Measurements from ENCODE around the gene TRAPPC6A. TPM values are rescaled to one million over a fixed set of nuclear protein-coding genes. Genes with fewer than 3 reads are reported as not detected.

TRAPPC6A gene
- total and polyA plus RNA-seq, 2 of the 13 experiments (the other 11 are each of a cell fraction or from before 2014, with no cell fraction given) = 6.5 to 21.0 TPM

DNA sequence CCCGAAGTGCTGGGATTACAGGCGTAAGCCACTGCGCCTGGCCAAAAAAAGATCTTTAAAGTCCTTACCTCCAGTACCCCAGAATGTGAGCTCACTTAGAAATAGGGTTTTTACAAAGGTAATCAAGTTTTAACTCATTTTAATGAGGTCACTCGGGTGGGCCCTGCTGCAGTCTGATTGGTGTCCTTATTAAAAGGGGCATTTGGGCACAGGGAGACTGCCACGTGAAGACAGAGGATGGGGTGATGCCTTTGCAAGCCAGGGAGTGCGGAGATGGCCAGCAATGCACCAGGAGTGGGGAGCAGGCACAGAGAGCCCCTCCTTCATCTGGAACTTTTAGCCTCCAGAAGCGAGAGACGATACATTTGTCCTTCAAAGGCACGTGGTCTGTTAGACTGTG lies 28.9 kb downstream of the TRAPPC6A start:
- Histone ChIP-seq H3K4me3 (replicated peaks in 1 of 3; ENCODE audit: insufficient read depth in 1 of 3, low read depth in 2 of 3, low read length in 3 of 3) (no peak overlapping the region), H3K9ac (ENCODE audit: insufficient read depth, low read depth, low read length) (no peak overlapping the region), H3K36me3 (replicated peaks in 1 of 2; ENCODE audit: control insufficient read depth in 1 of 2, insufficient read depth in 2 of 2, low read length in 2 of 2) (no peaks in the 10 kb centered on the region), H3K9me3 (ENCODE audit: low read length) (no peaks in the 10 kb centered on the region), H2AFZ (ENCODE audit: low read length) (no peak overlapping the region), H3K4me1 (ENCODE audit: insufficient read depth, low read length) (peaks cover 26% of the 10 kb centered on the region), H4K20me1 (ENCODE audit: insufficient read depth, low read length) (no peaks in the 10 kb centered on the region), H3K4me2 (ENCODE audit: low read depth, low read length) (no peak overlapping the region), H3K27me3 (ENCODE audit: control insufficient read depth in 1 of 2, insufficient read depth in 2 of 2, low read length in 2 of 2) (no peaks in the 10 kb centered on the region), H3K79me2 (ENCODE audit: insufficient read depth, low read length) (no peaks in the 10 kb centered on the region), H3K27ac (ENCODE audit: extremely low read length, insufficient read depth, low read length) (no peak overlapping the region)
- CTCF ChIA-PET (ENCODE audit: low intra/inter-chr PET ratio, low total read pairs) = no interaction called here
- no TSS peak for BruUV-seq (replicated peaks)
- no peak for TF ChIP-seq ZNF749 (CRISPR knock-in tag; IDR thresholded peaks at IDR 0.05; ENCODE audit: borderline replicate concordance)
- TF ChIP-seq, protein P1, sequence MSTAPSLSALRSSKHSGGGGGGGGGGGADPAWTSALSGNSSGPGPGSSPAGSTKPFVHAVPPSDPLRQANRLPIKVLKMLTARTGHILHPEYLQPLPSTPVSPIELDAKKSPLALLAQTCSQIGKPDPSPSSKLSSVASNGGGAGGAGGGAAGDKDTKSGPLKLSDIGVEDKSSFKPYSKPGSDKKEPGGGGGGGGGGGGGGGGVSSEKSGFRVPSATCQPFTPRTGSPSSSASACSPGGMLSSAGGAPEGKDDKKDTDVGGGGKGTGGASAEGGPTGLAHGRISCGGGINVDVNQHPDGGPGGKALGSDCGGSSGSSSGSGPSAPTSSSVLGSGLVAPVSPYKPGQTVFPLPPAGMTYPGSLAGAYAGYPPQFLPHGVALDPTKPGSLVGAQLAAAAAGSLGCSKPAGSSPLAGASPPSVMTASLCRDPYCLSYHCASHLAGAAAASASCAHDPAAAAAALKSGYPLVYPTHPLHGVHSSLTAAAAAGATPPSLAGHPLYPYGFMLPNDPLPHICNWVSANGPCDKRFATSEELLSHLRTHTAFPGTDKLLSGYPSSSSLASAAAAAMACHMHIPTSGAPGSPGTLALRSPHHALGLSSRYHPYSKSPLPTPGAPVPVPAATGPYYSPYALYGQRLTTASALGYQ (CRISPR knock-in tag; IDR thresholded peaks at IDR 0.05) = no peak
- TF ChIP-seq RARA (CRISPR knock-in tag; IDR thresholded peaks at IDR 0.05) = no peak
- TF ChIP-seq, protein P2, sequence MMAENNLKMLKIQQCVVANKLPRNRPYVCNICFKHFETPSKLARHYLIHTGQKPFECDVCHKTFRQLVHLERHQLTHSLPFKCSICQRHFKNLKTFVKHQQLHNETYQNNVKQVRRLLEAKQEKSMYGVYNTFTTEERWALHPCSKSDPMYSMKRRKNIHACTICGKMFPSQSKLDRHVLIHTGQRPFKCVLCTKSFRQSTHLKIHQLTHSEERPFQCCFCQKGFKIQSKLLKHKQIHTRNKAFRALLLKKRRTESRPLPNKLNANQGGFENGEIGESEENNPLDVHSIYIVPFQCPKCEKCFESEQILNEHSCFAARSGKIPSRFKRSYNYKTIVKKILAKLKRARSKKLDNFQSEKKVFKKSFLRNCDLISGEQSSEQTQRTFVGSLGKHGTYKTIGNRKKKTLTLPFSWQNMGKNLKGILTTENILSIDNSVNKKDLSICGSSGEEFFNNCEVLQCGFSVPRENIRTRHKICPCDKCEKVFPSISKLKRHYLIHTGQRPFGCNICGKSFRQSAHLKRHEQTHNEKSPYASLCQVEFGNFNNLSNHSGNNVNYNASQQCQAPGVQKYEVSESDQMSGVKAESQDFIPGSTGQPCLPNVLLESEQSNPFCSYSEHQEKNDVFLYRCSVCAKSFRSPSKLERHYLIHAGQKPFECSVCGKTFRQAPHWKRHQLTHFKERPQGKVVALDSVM (CRISPR knock-in tag; IDR thresholded peaks at IDR 0.05) = no peak
- no peak for TF ChIP-seq TOE1 (CRISPR knock-in tag; IDR thresholded peaks at IDR 0.05)
- TF ChIP-seq PAF1 (CRISPR knock-in tag; IDR thresholded peaks at IDR 0.05) = no peak
- TF ChIP-seq FOSL1 (CRISPR knock-in tag; IDR thresholded peaks at IDR 0.05; ENCODE audit: borderline replicate concordance) = no peak
- TF ChIP-seq NR3C1 (CRISPR knock-in tag; IDR thresholded peaks at IDR 0.05) = no peak
- POLR2A ChIA-PET = interaction anchor here (0.7 kb wide), 1 partner anchor 29 kb away, joined by 3 read pairs; the partner anchor contains the start of gene TRAPPC6A
- ATAC-seq = no peak
- 84% methylated on average over 5 of the region's 9 CpGs for WGBS (ENCODE audit: low lambda C conversion rate)
- no peak for FAIRE-seq
- intact Hi-C loops (cut with micrococcal nuclease; ENCODE audit: unreplicated experiment) (no loop called here), in situ Hi-C loops (cut with HindIII; ENCODE audit: extremely low pct_ligation_motif_present, low pct_unique_long_range_greater_than_20kb) (no loop called here)
- no peak for DNase-seq (ENCODE audit: low spot score)

All from HepG2 (cell line).